22Rv1 (cell line): Measurements from ENCODE around the gene ULK4.

Experiments used
- H3K27ac ChIP-seq: fragments of 450-650 bp; 2 replicates; pipeline ENCODE4 v1.5.1; 2017
- ZFX ChIP-seq: fragments of 450-650 bp; IDR thresholded peaks from 2 replicates; pipeline ENCODE4 v1.6.1; 2017; ENCODE audit warnings: antibody characterized with exemption, borderline replicate concordance
- TF ChIP-seq, protein P1 (sequence below): fragments of 450-650 bp; IDR thresholded peaks from 2 replicates; pipeline ENCODE4 v1.5.1; 2017; ENCODE audit warnings: mild to moderate bottlenecking

The ULK4 gene

DNA sequence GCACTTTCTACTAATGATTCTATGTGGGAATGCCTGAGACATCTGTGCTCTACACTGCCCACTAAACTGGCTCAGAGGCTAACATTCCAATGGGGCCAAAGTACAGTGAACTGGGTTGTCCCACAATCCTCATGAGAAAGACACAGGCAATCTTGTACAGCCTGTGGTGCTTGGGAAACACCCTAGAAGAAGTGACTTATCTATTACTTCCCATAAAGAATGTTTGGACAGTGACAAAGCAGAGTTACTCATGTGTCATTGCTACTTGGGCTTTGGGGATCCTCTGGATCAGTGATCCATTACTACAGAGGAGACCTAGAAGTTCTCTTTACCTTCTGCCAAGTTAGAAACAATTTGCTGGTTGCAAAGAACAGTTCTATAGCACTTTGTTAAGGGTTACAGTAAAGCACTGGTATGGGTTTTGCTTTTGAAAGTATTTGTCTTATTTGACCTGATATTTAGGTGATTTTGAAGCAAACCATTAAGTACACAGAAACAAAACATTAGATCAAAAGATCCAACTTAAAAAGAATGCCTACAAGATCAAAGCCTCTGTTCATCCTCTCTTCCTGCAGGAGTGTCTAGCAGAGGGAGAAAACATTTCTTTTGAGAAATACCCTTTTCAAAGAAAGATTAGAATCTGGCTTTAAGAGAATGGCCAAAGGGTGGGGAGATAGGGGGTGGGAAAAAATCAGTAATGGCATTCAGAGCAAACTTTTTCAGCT lies 686.8 kb downstream of the ULK4 start:
- TF ChIP-seq, protein P1, sequence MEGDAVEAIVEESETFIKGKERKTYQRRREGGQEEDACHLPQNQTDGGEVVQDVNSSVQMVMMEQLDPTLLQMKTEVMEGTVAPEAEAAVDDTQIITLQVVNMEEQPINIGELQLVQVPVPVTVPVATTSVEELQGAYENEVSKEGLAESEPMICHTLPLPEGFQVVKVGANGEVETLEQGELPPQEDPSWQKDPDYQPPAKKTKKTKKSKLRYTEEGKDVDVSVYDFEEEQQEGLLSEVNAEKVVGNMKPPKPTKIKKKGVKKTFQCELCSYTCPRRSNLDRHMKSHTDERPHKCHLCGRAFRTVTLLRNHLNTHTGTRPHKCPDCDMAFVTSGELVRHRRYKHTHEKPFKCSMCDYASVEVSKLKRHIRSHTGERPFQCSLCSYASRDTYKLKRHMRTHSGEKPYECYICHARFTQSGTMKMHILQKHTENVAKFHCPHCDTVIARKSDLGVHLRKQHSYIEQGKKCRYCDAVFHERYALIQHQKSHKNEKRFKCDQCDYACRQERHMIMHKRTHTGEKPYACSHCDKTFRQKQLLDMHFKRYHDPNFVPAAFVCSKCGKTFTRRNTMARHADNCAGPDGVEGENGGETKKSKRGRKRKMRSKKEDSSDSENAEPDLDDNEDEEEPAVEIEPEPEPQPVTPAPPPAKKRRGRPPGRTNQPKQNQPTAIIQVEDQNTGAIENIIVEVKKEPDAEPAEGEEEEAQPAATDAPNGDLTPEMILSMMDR = no peak
- no peak for TF ChIP-seq ZFX
- H3K27ac ChIP-seq = no peak overlapping the region

DNA sequence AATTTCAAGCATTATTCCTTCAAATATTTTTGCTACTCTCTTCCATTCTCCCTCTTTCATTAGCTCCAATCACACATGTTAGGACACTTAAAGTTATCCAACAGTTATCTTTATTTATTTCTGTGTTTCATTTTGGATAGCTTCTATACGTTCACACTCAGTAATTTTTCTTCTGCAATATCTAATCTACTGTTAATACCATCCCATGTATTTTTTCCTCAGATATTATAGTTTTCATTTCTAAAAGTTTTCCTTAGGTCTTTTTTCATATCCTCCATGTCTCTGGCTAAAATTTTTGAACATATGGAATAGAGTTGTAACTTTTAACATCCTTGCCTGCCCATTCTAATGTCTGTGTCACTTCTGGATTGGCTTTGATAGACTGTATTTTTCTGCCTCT lies 689.2 kb downstream of the ULK4 start:
- TF ChIP-seq, protein P1 = no peak
- no peak for TF ChIP-seq ZFX
- no peak overlapping the region for H3K27ac ChIP-seq

- H3K27ac ChIP-seq = peak overlapping the region; percentile 42; the same call in 1 of the 2 replicates
- TF ChIP-seq, protein P1 = no peak
These were observed 693.8 kb downstream of the ULK4 start for GRCh38 chr3:41267975-41268640.

GRCh38 chr3:41265823-41266273 lies 696.1 kb downstream of the ULK4 start:
- TF ChIP-seq, protein P1 = no peak
- TF ChIP-seq ZFX = no peak
- H3K27ac ChIP-seq = no peak overlapping the region

- no peak overlapping the region for H3K27ac ChIP-seq
- no peak for TF ChIP-seq ZFX
These were observed 696.8 kb downstream of the ULK4 start for GRCh38 chr3:41265011-41265545.

DNA sequence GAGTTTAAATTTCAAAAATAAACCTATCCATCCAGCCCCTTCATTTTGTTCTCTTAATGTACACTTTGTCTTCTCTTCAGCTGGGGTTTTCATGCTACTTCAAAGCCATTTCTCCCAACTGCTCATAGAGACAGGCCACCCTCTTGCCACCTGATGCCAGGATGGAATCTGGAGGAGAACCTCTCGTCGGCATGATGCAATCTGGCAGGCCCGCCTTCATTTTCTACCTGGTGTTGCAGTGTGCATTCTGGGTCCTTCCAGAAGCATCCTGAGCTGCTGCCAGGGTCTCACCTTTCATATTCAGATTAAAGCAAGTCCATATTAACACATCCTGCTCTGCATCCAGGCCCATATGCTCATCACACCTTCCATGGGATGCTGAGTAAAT lies 701.8 kb downstream of the ULK4 start:
- H3K27ac ChIP-seq = no peak overlapping the region
- TF ChIP-seq, protein P1 = no peak
- no peak for TF ChIP-seq ZFX

- TF ChIP-seq ZFX = no peak
- TF ChIP-seq, protein P1 = no peak
- H3K27ac ChIP-seq = no peak overlapping the region
These were observed 702.3 kb downstream of the ULK4 start for GRCh38 chr3:41259449-41260062.
